ENCODE data around the gene FOXP1. TPM values are rescaled to one million over a fixed set of nuclear protein-coding genes. Genes with fewer than 3 reads are reported as not detected.
A peak's percentile ranks its signal among the peaks of the same experiment; 100 is the strongest.

The FOXP1 gene
- total RNA-seq, 2 donors from 2014 or later: 59.7 to 65.4 TPM

DNA sequence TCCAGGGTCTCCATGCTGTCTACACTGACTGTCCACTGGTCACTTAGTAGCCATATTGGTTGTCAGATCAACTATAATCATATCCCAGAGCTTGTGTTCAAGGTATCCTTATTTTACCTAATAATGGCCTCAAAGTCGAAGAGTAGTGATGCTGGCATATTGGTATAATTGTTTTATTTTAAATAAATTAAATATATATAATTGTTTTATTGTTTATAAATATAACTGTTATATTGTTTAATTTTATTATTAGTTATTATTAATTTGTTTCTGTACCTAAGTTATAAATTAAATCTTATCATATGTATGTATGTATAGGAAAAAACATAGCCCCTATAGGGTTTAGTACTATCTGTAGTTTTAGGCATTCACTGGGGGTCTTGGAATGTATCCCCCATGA, 205.0 kb downstream of the FOXP1 start:
- H3K27ac Mint-ChIP-seq: no peak overlapping the region
- H3K27me3 Mint-ChIP-seq: no peaks in the 10 kb centered on the region
- H3K4me3 Mint-ChIP-seq: no peak overlapping the region
- DNase-seq (ENCODE audit: low spot score) (no peak), ATAC-seq (no peak)
- no peaks in the 10 kb centered on the region for H3K9me3 Mint-ChIP-seq
- peaks cover 11 to 25% of the 10 kb centered on the region in 2 donors for H3K4me1 Mint-ChIP-seq (ENCODE audit: low read depth in 2 of 2)
- H3K36me3 Mint-ChIP-seq: no peaks in the 10 kb centered on the region

DNA sequence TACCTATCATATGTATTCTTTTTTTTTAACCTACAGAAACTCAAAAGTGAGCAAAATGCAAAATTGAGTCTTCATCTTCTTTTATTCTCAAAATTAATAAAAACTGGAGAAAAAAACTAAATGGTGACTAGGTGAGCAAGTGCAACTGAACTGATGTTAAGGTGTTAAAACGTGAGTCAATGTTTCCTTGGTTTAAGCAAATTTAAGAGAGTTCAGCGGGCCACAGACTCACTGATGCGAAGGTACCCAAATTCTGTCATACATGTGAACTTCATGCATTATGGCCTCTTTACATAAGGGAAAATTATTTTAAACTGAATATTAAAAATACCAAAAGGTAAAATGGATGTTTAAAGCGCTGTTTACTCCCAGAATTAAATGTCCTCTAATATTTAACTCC, 206.6 kb downstream of the FOXP1 start:
- Mint-ChIP-seq H3K36me3 (no peaks in the 10 kb centered on the region), H3K27ac (no peak overlapping the region), H3K4me1 (ENCODE audit: low read depth in 2 of 2) (peaks cover 7 to 18% of the 10 kb centered on the region in 2 donors), H3K4me3 (no peak overlapping the region), H3K9me3 (no peaks in the 10 kb centered on the region), H3K27me3 (no peaks in the 10 kb centered on the region)
- no peak for ATAC-seq
- no peak for DNase-seq (ENCODE audit: low spot score)

DNA sequence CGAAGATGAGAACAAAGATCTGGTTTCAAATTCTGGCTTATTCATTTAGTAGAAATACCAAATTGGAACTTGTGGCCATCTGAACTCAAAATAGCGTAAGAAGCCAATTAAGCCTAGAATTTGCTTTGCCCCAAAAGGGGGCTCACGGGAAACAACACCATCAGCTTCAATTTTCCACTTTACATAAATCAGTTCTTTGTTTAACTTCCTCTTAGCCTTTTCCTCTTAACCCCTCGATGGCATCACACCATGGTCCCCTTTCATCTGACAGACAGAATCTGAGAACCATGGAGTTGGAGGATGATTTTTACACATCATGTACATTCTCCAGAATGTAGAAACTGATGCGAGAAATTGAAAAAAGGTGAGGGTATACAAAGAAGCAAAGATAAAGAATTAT, 207.0 kb downstream of the FOXP1 start:
- ATAC-seq (no peak), DNase-seq (ENCODE audit: low spot score) (no peak)
- no peaks in the 10 kb centered on the region for H3K27me3 Mint-ChIP-seq
- peaks cover 10 to 18% of the 10 kb centered on the region in 2 donors for H3K4me1 Mint-ChIP-seq (ENCODE audit: low read depth in 2 of 2)
- no peak overlapping the region for H3K27ac Mint-ChIP-seq
- no peak overlapping the region for H3K4me3 Mint-ChIP-seq
- H3K36me3 Mint-ChIP-seq: no peaks in the 10 kb centered on the region
- H3K9me3 Mint-ChIP-seq: no peaks in the 10 kb centered on the region

DNA sequence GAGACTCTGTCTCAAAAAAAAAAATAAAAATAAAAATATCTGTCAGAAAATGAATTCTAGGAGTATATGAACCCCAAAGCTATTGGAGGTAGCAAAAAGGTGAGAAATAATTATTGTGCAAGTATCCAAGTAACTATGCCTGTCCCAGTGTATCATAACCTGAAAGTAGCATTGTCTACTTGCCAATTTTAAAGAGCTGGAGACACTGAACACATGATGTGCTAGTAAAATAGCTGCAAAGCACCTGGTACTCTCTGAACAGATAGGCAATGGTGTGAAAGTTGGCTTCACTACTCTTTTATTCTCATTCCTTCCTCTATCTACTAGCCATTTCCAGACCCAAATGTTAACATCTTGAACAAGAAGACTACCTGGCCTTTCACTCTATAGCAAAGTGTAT, 208.9 kb downstream of the FOXP1 start:
- Mint-ChIP-seq H3K36me3 (no peaks in the 10 kb centered on the region), H3K9me3 (no peaks in the 10 kb centered on the region), H3K4me3 (no peak overlapping the region), H3K27me3 (no peaks in the 10 kb centered on the region), H3K4me1 (ENCODE audit: low read depth in 2 of 2) (peaks cover 5 to 6% of the 10 kb centered on the region in 2 donors), H3K27ac (no peak overlapping the region)
- DNase-seq (ENCODE audit: low spot score) (no peak), ATAC-seq (no peak)

DNA sequence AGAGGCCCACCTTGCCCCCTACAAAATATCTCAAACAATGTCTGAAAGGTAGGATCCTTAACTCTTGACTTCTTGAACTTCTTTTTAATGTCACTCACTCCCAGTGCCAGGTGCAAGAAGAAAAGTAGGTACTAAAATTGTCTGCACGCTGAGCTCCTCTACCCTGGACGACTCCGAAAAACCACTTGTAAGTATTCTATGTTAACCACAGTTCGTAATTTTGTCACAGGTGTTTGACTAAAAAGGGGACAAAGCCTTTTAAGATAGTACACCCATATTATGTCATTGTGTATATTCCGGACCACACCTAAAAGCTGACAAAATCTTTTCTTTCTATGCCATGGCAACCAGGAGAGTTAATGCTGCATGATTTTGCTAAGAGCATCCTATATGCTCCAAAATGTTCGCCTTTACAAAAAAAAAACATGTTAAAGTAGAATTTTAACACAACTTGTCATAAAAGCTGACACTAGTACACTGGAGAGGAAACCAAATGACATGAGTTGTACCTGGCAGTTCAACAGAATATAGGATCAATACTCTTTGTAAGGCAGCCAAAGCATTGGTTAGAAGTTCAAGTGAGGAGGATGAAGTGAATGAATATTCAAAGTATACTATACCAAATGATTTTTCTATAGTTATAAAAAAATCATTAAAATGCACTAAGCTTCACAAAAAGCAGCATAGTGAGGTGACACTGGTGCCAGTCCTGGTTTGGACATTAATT, 210.5 kb downstream of the FOXP1 start:
- Mint-ChIP-seq H3K27me3 (no peaks in the 10 kb centered on the region), H3K27ac (no peak overlapping the region), H3K4me3 (no peak overlapping the region), H3K9me3 (no peaks in the 10 kb centered on the region), H3K4me1 (ENCODE audit: low read depth in 2 of 2) (peaks cover 0 to 5% of the 10 kb centered on the region in 2 donors), H3K36me3 (no peaks in the 10 kb centered on the region)
- no peak for ATAC-seq
- no peak for DNase-seq (ENCODE audit: low spot score)

DNA sequence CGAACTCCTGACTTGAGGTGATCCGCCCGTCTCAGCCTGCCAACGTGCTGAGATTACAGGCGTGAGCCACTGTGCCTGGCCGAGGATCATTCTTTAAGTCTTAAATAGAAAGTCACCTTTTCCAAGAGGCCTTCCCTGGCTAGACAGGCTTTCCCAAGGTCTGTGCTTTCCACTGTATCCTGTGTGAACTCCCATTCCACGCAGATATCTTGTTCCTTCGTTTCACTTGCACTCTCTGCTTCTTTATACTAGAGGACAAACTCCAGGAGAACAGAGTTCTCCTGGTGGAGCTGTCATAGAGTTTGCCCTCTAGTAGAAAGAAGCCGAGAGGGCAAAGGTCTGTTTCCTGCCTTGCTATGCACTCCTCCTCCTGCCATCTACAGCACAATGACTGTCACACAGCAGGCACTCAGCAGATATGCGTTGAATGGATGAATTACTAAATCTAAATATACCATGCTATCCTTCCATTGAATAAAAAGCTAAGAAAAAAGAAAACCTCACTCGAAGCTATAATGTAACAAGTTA, 211.2 kb downstream of the FOXP1 start:
- H3K27ac Mint-ChIP-seq: no peak overlapping the region
- no peak overlapping the region for H3K4me3 Mint-ChIP-seq
- no peak for DNase-seq (ENCODE audit: low spot score)
- no peak for ATAC-seq
- H3K4me1 Mint-ChIP-seq (ENCODE audit: low read depth in 2 of 2): peaks cover 0 to 6% of the 10 kb centered on the region in 2 donors
- H3K27me3 Mint-ChIP-seq: no peaks in the 10 kb centered on the region
- H3K9me3 Mint-ChIP-seq: no peaks in the 10 kb centered on the region
- no peaks in the 10 kb centered on the region for H3K36me3 Mint-ChIP-seq

DNA sequence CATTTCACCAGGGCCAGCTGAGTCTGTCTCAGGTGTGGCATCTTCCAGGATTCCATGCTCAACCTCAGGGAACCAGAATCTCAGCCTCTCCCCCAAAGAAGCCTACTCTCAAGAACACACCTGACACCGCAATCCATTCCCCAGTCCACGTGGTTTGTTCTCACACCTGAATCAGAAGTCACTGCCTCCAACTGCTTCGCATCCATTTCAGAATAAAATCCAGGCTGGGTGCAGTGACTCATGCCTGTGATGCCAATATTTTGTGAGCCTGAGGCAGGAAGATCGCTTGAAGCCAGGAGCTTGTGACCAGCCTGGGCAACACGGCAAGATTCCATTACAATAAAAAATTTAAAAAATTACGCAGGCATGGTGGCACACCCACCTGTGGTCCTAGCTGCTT, 212.2 kb downstream of the FOXP1 start:
- H3K27me3 Mint-ChIP-seq: no peaks in the 10 kb centered on the region
- ATAC-seq (no peak), DNase-seq (ENCODE audit: low spot score) (no peak)
- H3K9me3 Mint-ChIP-seq: no peaks in the 10 kb centered on the region
- H3K4me1 Mint-ChIP-seq (ENCODE audit: low read depth in 2 of 2): peaks cover 0 to 8% of the 10 kb centered on the region in 2 donors
- H3K36me3 Mint-ChIP-seq: no peaks in the 10 kb centered on the region
- H3K4me3 Mint-ChIP-seq: no peak overlapping the region
- H3K27ac Mint-ChIP-seq: no peak overlapping the region

DNA sequence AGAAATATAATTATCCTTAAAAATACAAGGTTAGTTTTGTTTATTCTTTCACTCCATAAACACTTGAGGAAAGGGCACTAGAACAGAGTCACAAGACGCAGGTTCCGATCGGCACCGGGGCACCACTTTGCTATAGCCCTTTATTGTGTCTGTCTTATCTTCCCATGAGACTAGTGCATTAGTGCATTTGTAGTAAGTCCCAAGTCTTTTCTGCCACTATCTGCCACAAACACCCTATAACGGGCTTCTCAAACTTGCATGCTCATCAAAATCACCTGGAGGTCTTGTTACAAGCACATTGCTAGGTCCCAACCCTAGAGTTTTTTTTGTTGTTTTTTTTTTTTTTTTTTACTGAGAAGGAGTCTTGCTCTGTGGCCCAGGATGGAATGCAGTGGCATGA, 213.1 kb downstream of the FOXP1 start:
- Mint-ChIP-seq H3K9me3 (no peaks in the 10 kb centered on the region), H3K4me3 (no peak overlapping the region), H3K4me1 (ENCODE audit: low read depth in 2 of 2) (peaks cover 0 to 8% of the 10 kb centered on the region in 2 donors), H3K36me3 (no peaks in the 10 kb centered on the region), H3K27ac (no peak overlapping the region), H3K27me3 (no peaks in the 10 kb centered on the region)
- DNase-seq (ENCODE audit: low spot score) (no peak), ATAC-seq (no peak)

DNA sequence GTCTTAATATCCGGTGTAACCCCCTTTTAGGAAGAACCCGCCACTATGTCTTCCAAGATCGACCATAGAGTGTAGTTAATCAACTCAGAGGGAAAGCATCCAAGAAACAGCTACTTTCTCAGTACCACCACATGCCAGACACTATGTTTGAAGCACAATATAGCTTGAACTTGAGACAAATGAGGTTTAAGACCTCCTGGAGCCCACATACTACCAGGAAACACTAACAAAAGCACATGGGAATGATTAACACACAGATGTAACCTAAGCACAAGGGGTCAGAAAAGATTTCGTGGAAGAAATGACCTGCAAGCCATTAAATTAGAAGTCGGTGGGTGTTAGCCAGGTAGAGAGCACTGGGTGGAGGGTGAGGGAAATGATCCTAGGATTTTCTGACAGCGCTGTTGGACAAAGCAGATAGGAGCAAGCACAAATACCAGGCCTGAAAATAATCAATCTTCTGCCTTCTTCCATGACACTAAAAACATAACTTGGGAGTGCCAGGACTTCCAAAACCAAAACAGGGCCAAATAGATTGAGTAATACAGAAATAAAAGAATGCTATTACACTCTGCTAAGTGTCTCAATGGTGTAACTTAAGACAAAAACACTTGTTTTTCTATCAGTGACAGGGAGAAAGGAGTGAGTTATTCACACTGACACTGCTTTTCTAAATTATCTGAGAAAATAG, 213.7 kb downstream of the FOXP1 start:
- Mint-ChIP-seq H3K4me1 (ENCODE audit: low read depth in 2 of 2) (peaks cover 0 to 8% of the 10 kb centered on the region in 2 donors), H3K27me3 (no peaks in the 10 kb centered on the region), H3K27ac (no peak overlapping the region), H3K4me3 (no peak overlapping the region), H3K9me3 (no peaks in the 10 kb centered on the region), H3K36me3 (no peaks in the 10 kb centered on the region)
- DNase-seq (ENCODE audit: low spot score): no peak
- ATAC-seq: no peak

DNA sequence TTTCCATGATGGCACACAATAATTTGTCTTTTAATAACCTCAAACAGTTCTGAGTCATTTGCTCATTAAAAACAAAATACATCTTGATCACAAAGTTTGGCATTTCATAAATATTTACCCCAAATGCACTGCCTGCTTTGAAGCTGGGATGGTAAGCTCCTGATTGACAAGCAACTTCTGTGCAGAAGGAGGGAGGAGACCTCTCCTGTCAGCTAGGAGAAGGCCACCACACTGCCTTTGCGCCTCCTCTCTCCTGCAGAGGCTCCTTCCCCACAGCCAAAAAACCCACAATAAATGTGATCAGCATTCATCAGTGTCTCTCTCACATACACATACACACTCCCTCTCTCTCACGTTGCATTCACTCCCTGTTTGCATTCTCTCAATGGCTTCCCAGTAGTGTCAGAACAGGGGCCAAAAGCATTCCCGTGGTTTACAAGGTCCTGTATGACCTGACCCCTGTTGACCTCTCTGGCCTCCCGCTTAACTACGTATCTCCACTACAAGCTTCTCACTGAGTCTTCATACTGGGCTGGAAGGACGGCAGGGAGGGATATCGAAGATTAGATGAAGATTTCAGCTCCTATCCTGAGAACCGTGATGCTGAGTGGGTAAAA, 216.4 kb downstream of the FOXP1 start:
- H3K27ac Mint-ChIP-seq: no peak overlapping the region

DNA sequence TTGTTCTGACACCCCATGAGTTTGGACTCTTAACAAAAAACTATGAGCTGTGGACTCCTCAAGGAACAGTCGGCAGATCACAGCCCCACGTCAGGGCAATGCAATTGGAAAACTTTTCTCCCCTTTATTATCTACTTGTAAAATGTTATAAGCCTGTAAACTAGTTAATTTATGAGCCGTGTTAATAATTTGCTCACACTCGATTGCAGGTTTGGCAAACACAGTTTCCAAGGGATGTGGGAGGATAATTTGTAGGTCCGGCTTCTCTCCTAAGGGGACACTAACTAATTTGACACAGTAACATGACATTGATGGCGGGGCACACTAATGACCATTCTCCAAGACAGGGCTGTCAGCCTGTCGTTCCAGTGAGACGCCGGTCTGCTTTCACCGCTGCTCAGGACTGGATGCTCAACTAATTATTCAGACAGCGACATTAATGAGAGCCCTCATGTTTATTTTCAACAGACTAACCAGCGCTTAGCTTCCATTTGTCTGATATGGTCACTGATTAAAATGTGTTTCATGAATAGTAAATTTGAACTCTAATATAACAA, 222.1 kb downstream of the FOXP1 start:
- no peak overlapping the region for H3K4me3 Mint-ChIP-seq
- no peaks in the 10 kb centered on the region for H3K36me3 Mint-ChIP-seq
- no peaks in the 10 kb centered on the region for H3K27me3 Mint-ChIP-seq
- H3K9me3 Mint-ChIP-seq: no peaks in the 10 kb centered on the region
- no peak for ATAC-seq
- H3K27ac Mint-ChIP-seq: no peak overlapping the region
- H3K4me1 Mint-ChIP-seq (ENCODE audit: low read depth in 2 of 2): peaks cover 0 to 19% of the 10 kb centered on the region in 2 donors
- DNase-seq (ENCODE audit: low spot score): no peak

More for the DNA sequence above, 216.4 kb downstream of the FOXP1 start:
- Mint-ChIP-seq H3K36me3 (no peaks in the 10 kb centered on the region), H3K4me3 (no peak overlapping the region), H3K27me3 (no peaks in the 10 kb centered on the region), H3K9me3 (no peaks in the 10 kb centered on the region), H3K4me1 (ENCODE audit: low read depth in 2 of 2) (peaks cover 0 to 6% of the 10 kb centered on the region in 2 donors)
- ATAC-seq: no peak
- DNase-seq (ENCODE audit: low spot score): no peak

DNA sequence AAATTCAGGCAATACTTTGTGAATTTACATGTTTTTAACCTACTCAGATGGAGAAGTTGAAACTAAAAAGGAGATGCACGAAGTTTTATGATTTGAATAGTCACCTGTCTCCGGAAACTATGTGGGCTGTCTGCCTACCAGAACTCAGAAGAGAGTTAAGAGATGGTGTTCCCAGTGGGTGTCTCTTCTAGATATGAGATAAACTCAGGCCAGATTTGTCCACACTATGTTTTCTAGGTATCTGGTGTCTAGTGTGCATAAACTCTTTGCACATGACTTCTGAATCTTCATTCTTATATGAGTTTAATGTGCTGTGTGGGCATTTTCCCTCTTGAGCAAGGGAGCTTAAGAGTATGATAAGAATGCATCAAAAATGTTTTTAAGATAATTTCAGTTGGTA, 222.8 kb downstream of the FOXP1 start:
- DNase-seq (ENCODE audit: low spot score): no peak
- H3K27ac Mint-ChIP-seq: peak overlapping the region in 1 of 2 donors; percentile 47
- H3K9me3 Mint-ChIP-seq: no peaks in the 10 kb centered on the region
- peaks cover 0 to 19% of the 10 kb centered on the region in 2 donors for H3K4me1 Mint-ChIP-seq (ENCODE audit: low read depth in 2 of 2)
- ATAC-seq: peak in 1 of 2 donors; percentile 72
- peak overlapping the region; percentile 25 for H3K4me3 Mint-ChIP-seq
- H3K27me3 Mint-ChIP-seq: no peaks in the 10 kb centered on the region
- H3K36me3 Mint-ChIP-seq: no peaks in the 10 kb centered on the region

DNA sequence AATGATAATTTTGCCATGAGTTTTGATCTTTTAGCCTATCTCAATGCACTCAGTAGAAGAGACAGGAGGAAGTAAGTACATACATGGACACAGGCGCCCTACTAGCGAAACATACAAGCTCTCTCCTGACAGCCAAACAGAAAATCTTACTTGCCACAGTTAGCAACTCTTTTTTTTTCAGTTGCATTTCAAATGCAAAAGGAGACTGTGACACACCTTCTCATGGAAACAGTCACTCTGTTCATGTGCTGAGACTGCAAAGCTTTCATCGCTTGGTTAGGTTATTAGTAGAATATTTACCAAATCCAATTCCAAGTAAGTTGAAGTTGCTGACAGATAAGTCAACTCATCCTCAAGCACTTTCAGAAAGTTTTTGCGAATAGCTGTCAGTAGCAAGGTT, 223.3 kb downstream of the FOXP1 start:
- peak overlapping the region; percentile 25 for H3K4me3 Mint-ChIP-seq
- peak overlapping the region in 1 of 2 donors; percentile 47 for H3K27ac Mint-ChIP-seq
- peak in 1 of 2 donors; percentile 59 for ATAC-seq
- no peaks in the 10 kb centered on the region for H3K27me3 Mint-ChIP-seq
- no peaks in the 10 kb centered on the region for H3K9me3 Mint-ChIP-seq
- no peak for DNase-seq (ENCODE audit: low spot score)
- no peaks in the 10 kb centered on the region for H3K36me3 Mint-ChIP-seq
- peaks cover 0 to 19% of the 10 kb centered on the region in 2 donors for H3K4me1 Mint-ChIP-seq (ENCODE audit: low read depth in 2 of 2)

DNA sequence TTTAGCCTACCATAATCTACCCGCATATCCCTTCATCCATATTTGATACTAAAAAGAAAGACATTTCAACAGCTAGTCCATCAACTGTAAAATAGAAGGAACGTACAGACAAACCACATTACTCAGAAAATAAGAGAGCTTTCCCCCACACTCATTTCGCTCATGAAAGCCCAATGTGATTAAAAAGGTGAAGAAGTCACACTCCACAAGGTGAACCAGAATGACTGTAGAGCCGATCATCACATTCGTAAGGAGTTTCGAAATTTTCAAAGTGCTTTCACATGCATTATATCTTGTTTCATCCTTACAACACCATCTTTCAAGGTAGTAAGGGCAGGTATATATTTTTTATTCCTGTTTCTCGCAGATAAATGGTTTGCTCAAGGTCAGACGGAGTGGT, 225.3 kb downstream of the FOXP1 start:
- H3K27me3 Mint-ChIP-seq: no peaks in the 10 kb centered on the region
- DNase-seq (ENCODE audit: low spot score) (no peak), ATAC-seq (peak; percentile 64 to 77)
- no peaks in the 10 kb centered on the region for H3K36me3 Mint-ChIP-seq
- peak overlapping the region; percentile 40 for H3K4me3 Mint-ChIP-seq
- peaks cover 0 to 19% of the 10 kb centered on the region in 2 donors for H3K4me1 Mint-ChIP-seq (ENCODE audit: low read depth in 2 of 2)
- peak overlapping the region in 1 of 2 donors; percentile 41 for H3K27ac Mint-ChIP-seq
- no peaks in the 10 kb centered on the region for H3K9me3 Mint-ChIP-seq

Measured in natural killer cell treated with Interleukin-12 subunit alpha and Interleukin-12 subunit beta and Interleukin-15 and Interleukin-18, amount 100 ng/mL, for 72 hours (primary cell).